NCI-H1436 treated with DMSO at 0.1 percent for 48 hours (cell line): ENCODE results near the gene D2HGDH.
"Not testable (repeated sequence)": the region's sequence is repeated elsewhere in the genome, so short reads cannot be mapped to it uniquely, and the experiment has no call there.

Source experiments
- DNase-seq: peaks from one replicate; lab custom pipeline; 2025; lab: John Stamatoyannopoulos, UW

The D2HGDH gene

DNA sequence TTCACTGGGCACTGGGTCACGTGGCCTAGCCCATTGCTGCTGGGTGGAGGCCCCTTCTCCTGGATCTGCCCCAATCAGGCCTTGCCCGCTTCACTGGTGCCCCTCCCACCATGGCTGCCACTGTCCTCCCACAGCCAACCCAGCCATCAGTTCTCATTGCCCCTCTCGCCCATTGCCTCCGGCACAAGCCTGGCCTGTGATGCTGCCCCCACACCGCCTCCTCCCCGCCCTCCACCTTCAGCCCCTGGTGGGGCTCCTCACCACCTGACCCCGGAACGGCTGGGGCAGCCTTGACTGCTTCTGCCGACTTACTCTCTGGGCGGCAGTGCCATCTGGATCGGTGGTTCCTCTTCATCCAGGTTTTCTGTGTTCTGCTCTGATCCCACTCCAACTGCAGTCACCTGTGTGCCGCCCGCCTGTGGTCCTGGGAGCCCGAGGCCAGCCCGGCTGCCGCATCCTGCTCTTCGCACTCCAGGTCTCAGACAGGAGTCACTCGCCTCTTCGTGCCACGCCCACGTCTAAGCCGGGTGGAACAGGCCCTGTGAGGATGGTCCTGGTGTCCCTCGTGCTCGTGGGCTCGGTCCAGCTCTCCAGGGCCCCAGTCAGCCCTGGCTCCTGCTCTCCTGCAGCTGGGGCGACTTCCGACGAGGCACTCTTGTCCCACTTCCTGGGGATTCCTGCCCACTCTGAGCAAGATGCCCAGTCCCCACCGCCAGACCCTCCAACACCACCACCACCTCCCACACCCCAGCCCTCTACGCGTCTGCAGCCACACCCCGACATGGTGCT, 14.2 kb downstream of the D2HGDH start:
- no peak for DNase-seq

GRCh38 chr2:241750076-241750840, 15.8 kb downstream of the D2HGDH start:
- DNase-seq = no peak

- no peak for DNase-seq
Observed at GRCh38 chr2:241751152-241751551, 16.7 kb downstream of the D2HGDH start.

DNA sequence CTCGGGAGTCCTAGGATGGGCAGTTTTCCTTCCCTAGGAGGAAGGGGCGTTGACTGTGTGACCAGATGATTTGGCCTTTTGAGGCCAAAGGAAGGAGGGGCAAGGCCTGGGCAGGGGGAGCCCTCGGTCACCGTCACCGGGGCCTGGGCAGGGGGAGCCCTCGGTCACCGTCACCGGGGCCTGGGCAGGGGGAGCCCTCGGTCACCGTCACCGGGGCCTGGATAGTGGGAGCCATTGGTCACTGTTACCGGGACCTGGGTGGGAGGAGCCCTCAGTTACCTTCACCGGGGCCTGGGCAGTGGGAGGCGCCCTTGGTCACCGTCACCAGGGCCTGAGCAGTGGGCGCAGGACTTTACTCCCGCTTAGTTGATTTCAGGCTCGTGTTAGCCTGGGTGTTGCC, 17.3 kb downstream of the D2HGDH start:
- DNase-seq = no peak

DNA sequence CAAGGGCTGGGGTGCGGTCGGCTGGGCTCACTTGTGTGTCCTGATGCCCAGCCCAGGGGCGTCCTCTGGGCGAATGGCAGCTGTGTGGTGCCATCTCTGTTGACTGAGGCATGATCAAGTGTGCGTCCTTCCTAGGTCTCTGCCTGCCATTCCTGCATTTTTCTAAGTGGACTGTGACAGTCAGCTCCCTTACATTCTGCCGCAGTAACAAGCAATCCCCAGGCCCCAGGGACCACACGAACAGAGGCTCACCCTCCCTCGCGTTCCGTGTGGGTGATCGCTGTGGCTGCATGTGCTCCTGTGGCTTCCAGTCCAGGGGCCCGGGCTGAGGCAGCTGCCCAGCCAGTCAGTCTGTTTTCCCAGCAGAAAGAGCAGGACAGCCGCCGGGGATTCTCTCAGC, 17.8 kb downstream of the D2HGDH start:
- DNase-seq = no peak

DNA sequence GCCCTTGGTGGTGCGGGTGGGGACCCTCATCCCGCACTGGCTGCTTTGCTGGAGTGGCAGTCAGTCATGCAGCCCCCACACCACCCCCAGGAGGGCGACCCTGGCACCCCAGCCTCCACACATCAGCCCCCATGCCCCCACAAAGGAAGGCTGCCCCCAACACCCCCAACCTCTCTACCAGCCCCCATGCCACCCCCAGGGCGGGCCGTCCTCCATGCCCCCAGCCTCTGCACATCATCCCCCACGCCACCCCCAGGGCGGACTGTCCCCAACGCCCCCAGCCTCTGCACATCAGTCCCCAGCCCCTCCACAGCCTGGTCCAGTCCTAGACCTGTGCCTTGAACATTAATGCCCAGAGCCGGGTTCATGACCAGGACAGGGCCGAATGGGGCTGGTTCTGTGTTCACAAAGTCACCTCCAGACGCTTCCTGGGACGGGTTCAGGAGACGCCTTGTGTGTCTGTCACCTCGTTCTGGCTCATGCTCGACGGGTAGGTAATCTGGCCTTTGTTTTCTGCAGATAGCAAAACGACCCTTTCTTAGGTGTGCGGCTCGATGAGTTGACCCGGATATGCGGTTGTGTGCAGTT, 18.4 kb downstream of the D2HGDH start:
- no peak for DNase-seq

DNA sequence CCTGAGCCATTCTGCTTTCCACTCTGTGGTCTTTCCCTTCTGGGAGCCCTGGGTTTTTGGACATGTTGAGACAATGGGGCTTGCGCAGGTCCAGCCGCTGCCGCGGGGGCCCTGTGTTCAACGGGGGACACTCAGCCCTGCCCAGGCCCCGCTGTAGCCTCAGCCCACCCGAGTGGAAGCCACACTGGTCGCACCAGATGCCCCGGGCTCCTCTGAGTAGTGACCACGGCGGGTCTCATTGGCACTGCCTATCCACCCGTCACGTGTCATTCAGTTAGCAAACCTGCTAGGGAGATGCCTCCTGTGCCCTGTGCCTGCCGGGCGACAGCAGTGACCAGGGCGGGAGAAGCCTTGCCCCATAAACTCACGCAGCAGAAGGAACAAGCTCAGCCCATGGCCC, 19.1 kb downstream of the D2HGDH start:
- no peak for DNase-seq

GRCh38 chr2:241754042-241754441, 19.6 kb downstream of the D2HGDH start:
- DNase-seq = no peak

DNA sequence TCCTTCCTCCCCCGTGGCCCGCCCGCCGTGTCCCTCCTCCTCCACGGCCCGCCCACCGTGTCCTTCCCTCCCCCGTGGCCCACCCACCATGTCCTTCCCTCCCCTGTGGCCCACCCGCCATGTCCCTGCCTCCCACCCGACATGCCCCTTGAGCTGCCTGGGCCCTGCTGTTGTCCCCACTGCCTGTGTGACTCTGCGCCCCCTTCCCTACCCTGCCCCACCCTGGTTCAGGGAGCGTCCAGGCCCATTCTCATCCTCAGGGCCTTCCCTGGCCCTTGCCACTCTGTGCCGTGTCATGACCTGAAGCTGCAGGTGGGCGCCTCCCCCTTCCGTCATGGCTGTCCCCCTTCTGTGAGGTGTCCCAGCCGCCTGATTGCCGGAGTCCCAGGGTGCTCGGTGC, 20.7 kb downstream of the D2HGDH start:
- DNase-seq = no peak

DNA sequence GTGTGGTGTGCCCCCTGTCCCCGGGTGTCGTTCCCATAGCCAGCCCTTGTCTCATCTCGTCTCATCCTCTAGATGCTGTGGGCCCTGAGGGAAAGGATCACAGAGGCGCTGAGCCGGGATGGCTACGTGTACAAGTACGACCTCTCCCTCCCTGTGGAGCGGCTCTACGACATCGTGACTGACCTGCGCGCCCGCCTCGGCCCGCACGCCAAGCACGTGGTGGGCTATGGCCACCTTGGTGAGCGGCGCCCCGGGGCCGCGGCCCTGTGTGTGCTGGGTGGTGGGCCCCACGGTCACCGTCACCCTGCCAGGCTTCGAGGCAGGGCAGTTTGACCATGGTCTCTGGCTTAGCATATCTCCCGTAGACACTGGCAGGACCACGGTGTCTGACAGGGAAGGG, 21.3 kb downstream of the D2HGDH start:
- DNase-seq = no peak

DNA sequence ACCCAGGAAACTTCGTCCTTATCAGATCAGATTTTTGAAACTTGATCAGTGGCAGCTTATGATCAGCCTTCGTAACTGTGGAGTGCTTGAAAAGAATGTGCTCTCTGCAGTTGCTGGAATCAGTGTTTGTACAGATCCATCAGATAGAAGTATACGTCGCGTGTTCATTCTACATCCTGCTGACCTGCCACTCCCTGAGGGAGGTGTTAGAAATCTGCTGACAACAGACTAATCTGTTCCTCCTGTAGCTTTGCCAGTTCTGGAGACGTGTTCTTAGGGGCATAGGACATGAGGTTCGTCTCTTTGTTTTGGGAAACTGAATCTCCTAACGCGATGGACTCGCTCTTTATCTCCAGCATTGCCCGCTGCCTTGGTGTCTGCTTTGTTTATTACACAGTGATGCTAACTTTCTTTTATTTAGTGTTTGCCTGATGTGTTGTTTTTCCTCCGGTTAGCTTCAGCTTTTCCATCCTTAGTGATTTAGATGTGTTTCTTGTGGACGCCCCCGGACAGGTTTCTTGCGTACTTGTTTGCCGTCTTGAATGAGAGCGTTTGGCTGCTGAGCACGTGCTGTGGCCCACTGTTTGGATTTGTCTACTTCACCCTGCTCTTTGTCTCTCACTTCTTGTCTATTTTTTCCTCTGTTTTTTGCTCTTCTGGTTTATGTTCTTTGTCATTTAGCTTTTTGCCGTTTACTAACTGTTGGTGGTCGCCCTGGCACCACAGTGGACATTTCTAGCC, 24.8 kb downstream of the D2HGDH start:
- DNase-seq = no peak

DNA sequence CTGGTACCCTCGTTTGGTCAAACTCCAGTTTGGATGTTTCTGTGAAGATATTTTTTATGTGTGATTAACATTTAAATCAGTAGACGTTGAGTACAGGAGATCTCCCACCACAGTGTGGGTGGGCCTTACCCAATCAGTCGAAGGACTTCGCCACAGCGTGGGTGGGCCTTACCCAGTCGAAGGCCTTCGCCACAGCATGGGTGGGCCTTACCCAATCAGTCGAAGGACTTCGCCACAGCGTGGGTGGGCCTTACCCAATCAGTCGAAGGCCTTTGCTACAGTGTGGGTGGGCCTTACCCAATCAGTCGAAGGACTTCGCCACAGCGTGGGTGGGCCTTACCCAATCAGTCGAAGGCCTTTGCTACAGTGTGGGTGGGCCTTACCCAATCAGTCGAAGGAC, 25.5 kb downstream of the D2HGDH start:
- not testable (repeated sequence) for DNase-seq

DNA sequence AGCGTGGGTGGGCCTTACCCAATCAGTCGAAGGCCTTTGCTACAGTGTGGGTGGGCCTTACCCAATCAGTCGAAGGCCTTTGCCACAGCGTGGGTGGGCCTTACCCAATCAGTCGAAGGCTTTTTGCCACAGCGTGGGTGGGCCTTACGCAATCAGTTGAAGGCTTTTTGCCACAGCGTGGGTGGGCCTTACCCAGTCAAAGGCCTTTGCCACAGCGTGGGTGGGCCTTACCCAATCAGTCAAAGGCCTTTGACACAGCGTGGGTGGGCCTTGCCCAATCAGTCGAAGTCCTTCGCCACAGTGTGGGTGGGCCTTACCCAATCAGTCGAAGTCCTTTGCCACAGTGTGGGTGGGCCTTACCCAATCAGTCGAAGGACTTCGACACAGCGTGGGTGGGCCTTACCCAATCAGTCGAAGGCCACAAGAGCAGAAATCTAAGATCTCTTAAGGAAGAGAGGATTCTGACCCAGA, 25.9 kb downstream of the D2HGDH start:
- DNase-seq = no peak

GRCh38 chr2:241762321-241762932, 28.0 kb downstream of the D2HGDH start:
- no peak for DNase-seq

DNA sequence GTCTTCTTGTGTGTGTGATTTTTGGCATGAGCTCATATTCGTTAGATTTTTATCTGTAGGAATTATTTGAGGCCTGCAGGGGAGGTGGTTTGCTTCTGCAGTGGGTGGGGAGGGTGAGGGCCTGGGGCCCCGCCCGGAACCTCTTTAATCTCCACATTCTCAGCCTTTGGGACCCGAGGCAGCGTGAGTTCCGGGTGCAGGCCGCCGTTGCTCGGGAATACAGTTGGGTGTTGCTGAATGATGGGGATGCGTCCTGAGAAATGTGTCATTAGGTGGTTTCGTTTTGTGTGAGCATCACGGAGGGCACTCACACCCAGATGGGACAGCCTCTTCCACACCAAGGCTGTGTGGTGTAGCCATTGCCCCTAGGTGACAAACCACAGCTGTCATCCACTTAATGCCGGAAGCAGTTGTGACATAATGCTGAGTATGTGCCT, 28.5 kb downstream of the D2HGDH start:
- DNase-seq = no peak

DNA sequence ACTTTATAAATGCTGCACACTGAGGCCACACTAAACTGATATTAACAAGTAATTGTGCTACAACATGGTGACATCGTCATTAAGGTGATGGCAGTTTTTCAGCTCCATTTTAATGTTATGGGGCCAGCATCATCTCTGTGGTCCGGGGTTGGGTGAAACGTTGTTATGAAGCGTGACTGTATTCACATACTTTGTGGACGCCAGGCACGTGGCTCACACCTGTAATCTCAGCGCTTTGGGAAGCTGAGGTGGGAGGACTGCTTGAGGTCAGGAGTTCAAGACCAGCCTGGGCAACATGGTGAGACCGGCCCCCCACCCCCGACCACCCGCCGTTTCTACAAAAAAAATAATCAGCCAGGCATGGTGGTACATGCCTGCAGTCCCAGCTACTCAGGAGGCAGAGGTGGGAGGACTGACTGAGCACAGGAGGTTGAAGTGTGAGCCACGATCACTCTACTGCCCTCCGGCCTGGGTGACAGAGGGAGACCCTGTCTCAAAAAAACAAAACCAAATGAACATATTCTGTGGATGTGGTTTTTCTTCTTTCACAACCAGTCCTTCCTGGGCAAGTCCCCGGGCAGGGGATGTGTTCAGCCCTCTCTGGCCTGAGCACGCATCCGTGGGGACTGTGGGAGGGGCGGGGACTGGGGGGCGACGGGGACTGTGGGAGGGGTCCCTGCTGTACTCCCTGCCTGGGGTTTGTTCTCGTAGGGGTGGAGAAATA, 29.3 kb downstream of the D2HGDH start:
- no peak for DNase-seq

GRCh38 chr2:241764275-241765241, 30.1 kb downstream of the D2HGDH start:
- no peak for DNase-seq

DNA sequence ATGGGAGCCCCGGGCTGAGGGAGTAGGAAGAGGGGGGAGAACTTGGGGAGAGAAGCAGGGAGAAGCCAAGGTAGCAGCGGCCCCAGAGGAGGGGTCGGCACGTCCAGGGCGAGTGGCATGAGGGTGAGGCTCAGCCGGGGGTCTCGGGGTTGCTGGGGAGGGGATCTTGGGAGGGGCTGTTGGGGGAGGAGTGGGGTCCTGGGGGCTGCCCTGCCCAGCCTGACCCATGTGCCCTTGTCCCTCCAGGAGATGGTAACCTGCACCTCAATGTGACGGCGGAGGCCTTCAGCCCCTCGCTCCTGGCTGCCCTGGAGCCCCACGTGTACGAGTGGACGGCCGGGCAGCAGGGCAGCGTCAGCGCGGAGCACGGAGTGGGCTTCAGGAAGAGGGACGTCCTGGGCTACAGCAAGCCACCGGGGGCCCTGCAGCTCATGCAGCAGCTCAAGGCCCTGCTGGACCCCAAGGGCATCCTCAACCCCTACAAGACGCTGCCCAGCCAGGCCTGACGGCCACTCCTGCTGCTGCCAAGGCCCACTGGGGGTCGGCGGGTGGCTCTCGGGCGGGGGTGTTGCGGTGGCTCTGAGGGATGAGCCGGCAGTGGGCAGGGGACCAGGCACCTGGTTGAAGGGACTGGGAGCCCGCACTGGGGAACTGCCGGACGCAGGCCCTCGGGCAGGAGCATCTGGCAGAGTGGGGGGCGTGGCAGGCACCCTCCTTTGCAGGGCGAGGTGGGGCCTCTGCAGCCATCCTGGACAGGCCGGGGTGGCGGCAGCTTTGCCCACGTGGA, 33.2 kb downstream of the D2HGDH start:
- DNase-seq = no peak

DNA sequence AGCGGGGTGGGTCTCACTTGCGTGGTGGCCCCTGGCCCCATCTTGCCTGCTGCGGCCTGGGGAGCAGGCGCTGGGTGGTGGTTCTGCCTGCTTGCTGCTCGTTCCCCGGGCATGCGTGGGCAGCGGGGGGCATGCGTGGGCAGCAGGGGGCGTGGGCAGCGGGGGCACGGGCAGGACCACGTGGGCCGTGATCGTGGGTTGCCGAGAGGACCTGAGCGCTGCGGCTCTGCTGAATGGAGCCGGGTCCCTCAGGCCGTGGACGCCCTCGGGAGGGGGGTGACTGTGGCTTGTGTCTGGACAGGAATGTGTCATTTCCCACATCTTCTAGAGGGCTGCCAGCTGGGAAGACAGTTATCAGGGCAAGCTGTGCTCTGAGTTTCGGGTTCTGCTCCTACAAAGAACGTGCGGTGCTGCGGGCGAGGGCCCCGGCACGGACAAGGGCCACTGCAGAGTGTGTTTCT, 33.9 kb downstream of the D2HGDH start:
- DNase-seq = no peak
